Activated CD4-positive, alpha-beta T cell treated with anti-CD3 and anti-CD28 coated beads, Interleukin-2, amount 50 U/mL, for 4 hours (primary cell): Measurements from ENCODE around the gene REV3L.
"Not testable (repeated sequence)": the region's sequence is repeated elsewhere in the genome, so short reads cannot be mapped to it uniquely, and the experiment has no call there.

Experiments
- DNase-seq, 2 experiments: peaks; one replicate each; pipeline ENCODE4 v3.0.0-alpha.2; 2020

The REV3L gene

DNA sequence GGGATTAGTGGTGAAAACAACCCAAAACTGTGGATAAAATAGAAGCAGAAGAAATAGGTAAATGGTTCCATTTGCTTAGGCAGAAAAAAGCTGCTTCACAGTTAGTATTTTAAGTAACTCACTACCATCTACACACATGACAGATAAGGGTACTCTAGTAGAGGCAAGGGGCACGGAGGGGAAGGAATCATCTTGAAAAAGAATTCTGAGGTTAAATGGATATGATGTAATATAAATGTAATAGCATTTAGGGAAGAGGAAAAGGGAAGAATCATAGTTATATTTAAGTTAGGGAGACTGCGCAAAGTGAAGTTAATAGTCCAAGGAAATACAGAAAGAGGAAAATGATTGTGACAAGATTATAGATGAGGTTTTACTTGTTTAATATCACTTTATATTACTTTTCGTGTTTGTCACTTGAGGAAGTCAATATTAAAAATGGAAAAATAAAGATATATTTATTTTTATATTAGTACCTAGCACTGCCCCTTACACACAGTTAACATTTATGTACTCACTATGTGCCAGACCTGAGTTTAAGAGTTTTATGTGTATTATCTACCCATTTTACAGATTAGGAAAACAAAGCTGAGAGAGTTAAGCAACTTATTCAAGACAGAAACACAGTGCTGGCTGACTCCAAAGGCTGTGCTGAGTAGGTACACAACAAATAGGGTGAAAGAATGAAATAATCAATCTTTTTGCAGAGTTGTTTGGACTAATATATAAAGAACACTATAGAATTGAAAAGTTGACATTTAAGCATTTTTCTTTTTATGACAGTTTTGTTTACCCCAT is 128.1 kb downstream of the REV3L start:
- DNase-seq = no peak

DNA sequence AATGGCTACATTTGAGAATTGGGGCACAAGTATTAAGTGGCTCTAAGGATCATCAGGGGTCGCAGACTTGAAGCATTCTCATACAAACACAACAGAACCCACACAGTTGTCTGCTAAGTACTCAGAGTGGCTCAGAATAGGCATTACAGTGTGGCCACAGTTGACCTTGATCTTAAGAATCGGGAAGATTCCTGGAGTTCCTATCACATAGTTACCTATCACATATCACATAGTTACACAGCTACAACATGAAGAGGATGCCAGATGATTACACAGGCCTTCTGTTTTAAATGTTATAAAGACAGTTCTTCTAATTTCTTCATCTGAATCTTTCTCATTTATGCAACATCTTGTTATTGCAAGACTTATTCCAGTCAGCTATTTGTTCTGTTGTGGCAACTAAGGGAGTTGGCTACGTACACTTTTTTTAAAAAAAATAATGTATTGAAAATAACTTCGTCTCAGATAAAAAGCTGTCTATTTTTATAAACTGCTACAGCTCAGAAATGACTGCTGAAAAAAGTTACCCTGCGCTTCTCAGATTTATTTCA is 129.0 kb downstream of the REV3L start:
- no peak for DNase-seq

DNA sequence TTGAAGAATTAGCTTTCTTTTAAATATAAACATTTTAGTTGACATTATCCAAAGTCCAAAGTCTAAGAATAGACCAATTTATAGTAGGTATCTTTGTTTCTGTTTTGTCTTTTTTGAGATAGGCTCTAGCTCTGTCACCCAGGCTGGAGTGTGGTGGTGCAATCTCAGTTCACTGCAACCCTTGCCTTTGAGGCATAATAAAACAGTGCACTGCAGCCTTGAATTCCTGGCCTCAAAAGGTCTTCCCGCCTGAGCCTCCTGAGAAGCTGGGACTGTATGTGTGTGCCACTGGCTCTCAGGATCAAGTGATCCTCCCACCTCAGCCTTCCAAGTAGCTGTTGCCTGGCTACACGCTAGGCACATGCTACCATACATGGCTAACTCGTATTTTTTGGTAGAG is 135.4 kb downstream of the REV3L start:
- DNase-seq = no peak

DNA sequence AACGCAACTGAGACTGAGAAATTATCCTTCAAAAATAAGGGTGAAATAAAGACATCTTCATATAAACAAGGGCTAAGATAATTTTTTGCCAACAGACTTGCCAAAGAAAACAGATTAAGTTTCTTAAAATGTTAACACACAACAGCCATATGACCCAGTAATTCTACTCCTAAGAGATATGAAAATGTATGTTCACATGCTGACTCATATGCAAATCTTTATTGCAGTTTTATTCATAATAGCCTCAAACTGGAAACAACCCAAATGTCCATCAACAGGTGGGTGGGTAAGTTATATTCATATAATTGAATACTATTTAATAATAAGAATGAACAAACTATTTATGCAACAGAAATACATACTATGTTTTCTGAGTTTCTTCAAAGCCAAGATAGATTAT is 140.1 kb downstream of the REV3L start:
- no peak for DNase-seq

DNA sequence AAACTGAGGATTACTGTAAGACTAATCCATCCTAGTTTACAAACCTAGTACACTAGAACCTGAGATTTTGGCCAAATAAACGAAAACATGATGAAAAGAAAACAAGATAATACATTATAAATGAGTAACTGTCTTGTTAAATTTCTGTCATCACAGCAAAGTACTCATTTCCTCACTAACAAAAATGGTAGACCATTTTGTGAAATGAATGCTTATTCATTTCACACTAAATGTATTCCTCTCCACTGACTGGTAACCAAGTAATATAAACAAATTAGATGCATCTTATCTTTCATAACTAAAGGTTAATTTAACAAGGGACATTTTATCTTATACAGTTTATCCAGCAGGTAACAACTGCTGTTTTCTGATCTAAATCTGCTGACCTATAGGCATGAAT is 143.7 kb downstream of the REV3L start:
- no peak for DNase-seq

DNA sequence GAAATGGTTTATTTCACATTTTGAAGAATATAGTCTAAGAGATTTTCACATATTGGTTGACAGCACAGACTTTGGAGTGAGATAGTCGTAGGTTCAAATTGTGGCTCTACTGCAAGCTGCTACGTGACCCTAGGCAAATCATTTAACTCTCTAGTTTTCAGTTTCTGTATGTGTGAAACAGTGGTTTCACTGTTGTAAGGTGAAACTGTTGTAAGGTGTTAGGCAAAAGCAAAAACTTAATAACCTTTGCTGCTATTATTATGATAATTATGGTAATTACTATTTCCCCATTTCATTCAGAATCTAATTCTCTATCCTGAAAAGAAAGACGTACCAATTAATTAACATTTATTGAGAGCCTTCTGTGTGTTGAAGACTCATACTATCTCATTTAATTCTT is 144.2 kb downstream of the REV3L start:
- no peak for DNase-seq

DNA sequence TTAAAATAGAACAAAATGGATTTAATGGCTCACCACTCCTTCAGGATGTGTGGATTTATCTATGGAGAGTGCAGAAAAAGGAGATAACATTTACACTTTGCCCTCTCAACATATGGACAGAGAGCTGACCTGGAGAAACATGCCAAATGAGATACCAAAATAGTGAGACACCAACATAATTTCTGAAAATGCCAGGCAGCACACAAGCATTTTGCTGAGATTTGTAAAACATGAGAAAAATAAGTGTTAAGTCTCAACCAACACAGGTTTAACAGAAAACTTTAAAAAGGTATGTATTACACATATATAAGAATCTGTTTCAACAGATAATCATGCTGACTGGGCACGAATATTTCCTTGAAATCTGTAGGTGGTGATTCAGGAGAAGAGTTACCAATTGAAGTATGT is 145.2 kb downstream of the REV3L start:
- DNase-seq = no peak

DNA sequence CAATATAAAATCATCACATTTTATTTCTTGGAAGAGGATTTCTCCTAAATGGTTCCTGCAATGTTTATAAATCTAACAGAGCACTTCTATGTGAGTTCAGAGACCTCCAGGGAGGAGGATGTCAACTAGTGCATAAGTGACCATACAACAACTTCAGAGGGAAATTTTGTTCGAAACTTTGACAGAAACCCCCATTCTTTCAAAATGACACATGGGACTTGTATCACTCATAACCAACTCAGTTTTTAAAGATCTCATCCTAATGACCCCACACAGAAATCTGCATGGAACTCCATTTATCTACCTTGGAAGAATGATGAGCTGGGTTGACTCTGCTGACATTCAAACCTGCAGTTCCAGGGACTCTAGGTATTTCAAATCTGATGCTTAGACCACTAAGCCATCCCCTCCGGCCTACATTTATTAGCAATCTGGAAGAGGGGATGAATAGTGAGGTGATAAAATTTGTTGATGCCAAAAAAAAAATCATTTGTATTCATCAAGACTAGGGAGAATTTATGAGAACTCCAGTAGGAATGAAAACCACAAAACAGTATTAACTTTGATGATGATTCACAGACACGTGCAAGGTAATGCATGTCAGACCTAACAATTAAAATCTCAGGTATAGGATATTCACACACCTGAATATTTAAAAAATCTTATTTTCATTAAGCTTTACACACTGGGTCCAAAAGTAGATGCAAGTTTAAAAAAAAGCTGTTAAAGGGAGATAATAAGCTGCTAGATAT is 153.0 kb downstream of the REV3L start:
- DNase-seq = no peak

DNA sequence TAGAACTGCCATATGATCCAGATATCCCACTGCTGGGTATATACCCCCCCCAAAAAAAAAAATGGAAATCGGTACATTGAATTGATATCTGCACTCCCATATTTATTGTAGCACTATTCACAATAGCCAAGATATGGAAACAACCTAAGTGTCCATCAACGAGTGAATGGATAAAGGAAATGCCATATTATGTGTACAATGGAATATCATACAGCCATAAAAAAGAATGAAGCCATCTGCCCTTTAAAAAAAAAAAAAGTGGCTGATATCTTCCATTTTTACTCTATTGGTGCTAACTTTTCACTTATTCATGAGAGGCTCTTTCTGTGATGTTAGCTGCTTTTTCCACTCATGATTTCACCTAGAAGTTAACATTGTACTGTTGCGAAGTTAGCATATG is 156.5 kb downstream of the REV3L start:
- DNase-seq = no peak

DNA sequence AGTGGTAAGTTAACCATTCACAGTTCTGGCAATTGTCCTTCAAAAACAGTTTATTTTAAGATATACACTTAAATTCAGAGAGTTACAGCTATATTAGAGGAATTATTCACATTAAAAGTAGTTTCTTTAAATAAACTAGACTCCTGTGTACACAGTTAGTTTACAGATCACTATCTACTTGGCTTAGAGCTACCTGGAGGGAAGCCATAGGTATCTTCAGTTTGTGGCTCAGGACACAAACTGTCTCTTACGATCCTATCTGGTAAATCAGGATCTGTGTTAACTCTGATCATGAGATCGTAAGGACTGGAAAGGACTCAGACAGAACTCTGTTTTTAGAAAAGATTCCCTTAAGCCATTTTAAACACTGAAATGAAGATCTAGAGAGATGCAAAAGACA is 160.9 kb downstream of the REV3L start:
- no peak for DNase-seq

DNA sequence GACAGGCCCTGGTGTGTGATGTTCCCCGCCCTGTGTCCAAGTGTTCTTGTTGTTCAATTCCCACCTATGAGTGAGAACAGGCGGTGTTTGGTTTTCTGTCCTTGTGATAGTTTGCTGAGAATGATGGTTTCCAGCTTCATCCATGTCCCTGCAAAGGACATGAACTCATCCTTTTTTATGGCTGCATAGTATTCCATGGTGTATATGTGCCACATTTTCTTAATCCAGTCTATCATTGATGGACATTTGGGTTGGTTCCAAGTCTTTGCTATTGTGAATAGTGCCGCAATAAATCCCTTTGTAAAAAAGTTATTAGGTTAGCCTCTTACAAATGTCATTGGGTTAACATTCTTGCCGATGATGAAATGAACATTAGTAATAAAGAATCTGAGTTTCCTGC is 175.1 kb downstream of the REV3L start:
- not testable (repeated sequence) for DNase-seq

DNA sequence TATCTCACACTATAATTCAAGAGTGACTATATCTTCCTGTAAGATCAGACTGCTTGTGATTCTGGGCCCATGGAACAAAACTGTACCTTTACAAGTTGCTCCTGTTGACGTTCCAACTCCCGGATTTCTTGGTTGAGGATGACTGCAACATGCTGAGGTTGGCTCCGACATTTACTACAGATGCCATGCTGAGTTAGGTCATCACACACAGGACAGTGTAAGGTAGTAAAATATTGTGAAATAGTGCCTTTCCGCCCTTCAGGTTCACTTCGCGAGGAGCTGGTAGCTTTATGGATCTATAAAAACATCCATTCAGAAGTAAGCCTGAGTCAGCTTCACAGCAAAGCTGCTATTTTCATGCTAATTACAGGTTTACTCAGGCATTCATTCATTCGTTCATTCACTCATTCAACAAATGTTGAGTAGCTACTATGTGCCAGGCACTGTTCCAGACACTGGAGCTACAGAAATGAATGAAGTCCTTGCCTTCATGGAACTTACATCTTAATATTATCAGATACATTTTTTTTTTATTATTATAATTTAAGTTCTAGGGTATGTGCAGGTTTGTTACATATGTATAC is 175.7 kb downstream of the REV3L start:
- DNase-seq = no peak

DNA sequence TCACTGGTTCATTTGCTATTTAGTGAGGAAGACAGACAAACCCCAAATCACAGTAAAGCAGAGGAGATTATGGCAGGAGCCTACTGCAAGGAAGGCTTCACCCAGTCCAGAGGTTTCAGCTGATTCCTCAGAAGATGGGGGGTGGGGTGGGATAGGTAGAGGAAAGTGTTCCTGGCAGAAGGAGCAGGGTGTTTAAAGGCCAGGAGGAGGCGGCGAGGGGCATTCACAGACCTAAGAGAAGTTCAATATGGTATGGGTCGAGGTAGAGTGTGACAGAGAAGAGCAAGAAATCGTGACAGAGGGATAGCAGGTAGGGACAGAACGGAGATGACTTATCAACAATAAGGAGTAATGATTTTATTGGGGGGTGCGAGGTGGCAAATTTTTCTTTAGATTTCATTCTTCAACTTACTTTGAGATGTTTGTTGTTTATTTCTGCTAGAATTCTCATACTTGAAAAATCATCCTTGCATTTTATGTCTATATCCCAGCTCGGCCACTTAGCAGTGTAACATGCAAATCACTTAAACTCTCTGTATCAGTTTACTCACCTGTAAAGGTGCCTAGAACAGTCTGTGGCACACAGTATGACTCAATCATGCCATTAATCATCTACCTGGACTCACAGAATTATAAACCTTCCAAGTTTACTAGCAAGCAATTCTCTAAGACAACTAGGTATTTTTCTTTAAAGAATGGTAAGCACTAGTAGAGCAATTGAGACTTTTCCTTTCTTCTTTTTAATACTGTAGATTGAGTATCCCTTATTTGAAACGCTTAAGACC is 176.7 kb downstream of the REV3L start:
- DNase-seq = no peak

DNA sequence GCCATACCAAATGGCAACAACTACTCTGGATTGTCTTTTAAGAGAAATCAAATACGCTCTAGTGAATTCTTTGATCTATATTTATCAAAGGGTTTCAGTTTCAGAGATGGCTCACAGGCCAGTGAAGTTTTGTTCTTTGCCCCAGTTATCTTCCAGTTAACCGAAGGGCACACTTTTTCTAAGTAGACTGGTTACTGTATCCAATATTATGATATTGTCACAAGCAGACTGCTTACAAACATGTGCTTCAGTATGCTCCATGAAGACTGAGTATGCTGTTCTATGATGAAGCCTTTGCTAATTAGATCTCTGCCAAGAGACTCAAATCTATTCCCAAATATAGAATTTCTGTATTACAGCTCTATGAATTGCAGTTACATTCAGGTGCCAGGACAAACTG is 181.1 kb downstream of the REV3L start:
- DNase-seq = no peak

DNA sequence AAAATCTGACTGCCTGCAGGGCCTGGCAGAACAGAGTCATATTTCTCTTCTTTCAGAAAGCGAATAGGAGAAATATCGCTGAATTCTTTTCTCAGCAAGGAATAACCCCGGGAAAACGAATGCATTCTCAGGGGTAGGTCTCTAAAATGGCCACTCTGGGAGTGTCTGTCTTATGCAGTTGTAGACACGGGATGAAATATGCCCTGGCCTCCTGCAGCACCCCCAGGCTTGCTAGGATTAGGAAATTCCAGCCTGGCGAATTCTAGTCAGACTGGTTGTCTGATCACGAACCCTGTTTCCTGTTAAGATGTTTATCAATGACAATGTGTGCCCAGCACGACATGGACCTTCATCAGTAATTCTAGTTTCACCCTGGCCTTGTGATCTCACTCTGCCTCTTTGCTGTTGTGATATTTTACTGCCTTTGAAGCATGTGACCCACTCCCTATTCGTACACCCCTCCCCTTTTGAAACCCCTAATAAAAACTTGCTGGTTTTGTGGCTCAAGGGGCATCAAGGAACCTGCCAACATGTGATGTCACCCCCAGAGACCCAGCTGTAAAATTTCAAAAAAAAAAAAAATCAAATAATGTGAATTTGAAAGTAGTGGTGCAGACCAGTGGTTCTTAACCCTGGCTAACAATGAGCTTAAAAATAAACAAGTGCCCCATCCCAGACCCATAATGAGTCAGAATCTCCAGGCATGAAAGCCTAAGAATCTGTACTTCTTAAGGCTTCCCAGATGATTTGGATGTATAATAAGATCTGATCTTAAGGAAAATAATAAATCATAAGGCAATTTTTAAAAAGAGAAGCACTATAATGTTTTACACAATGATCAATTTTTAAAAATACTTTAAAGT is 181.8 kb downstream of the REV3L start:
- DNase-seq = not testable (repeated sequence)

DNA sequence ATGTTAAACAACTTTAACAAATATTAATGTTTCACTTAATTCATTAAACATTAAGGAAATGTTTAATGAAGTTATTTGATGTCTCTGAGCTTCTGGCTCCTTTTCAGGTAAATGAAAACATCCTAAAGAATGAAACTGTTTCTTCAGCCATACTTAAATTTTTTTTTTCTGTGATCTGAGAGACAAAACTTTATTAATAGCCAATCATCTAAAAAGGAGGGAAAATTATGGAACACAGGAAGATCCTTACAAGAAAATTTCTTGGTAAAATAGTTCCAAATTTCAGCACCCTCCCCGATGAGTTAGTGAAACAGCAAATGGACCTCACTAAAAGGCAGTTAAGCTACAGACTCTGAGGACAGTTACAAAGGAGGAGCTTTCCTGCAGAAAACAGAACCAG is 185.2 kb downstream of the REV3L start:
- DNase-seq = no peak

DNA sequence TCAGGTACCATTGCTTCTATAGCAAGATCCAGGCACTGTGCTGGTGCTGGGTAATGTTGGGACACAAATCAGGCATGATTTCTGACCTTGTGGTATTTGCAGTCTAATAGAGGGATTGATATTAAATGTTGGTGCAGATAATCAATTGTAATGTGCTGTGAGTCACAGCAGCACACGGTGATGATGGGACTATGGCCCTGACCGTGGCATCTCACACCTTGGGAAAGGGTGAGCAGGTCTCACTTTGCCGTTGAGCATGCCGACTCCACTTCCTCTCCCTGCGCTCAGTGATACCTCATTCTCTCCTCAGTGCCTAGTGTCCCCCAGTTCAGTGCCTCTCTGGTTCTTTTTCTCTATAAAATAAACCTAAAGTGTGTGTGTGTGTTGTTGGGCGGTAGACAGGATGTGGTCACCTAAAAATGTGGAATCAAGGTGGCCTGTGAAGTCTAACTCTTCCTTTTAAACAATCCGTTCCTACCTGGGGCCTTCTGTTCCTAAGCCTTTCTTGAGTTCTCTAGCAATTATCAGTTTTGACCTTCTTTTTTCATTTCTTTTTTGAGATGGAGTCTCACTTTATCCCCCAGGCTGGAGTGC is 188.5 kb downstream of the REV3L start:
- no peak for DNase-seq

DNA sequence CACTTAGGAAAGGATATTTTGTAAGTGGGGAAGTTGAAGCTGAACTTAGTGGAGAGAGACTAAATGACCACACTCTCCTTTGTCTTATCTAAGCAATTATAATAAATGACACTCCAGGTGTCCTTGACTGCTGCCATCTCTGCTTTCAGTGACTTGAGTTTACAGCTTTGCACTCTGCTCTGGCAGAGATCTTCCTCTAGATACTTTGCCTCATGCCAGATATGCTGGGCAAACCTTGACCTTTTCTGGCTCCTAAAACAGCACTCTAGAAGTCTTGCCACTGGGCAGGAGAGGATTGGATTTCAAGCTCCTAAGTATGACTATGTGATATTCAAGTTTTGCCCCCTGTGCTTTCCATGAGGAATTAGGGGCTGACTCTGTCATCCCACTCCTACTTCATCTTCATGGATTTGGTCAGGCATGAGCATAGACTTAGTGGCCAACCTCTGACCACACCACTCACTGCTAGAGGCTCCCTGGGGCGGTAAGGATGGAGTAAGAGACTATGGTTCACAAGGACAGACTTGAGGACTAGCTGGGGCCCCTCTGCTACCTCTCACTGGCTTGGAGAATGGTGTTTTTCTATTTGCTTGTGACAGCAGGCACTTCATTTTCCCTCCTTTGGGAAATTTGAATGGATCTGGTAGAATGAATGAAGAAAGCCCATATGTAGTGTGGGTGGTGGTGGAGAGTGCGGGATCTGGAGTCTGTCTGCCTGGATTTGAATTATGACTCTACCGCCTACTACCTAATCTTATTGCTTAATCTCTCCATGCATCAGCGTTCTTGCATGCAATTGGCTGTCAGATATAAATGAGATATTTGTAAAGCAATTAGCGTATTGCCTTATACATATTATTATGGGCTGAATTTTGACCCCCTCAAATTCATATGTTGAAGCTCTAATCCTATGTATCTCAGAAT is 191.4 kb downstream of the REV3L start:
- DNase-seq = no peak

DNA sequence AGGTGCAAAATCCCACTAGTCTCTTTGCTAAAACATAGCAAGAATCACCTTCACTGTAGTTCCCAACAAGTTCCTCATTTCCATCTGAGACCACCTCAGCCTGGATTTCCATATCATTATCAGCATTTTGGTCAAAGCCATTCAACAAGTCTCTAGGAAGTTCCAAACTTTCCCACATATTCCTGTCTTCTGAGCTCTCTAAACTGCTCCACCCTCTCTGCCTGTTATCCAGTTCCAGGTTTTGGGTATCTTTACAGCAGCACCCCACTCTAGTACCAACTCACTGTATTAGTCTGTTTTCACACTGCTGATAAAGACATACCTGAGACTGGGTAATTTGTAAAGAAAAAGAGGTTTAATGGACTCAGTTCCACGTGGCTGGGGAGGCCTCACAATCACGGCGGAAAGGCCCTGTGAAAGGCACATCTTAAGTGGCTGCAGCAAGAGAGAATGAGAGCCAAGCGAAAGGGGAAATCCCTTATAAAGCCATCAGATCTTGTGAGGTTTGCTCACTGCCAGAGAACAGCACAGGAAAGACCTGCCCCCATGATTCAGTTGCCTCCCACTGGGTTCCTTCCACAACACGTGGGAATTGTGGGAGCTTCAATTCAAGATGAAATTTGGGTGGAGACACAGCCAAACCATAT is 192.2 kb downstream of the REV3L start:
- DNase-seq = not testable (repeated sequence)

DNA sequence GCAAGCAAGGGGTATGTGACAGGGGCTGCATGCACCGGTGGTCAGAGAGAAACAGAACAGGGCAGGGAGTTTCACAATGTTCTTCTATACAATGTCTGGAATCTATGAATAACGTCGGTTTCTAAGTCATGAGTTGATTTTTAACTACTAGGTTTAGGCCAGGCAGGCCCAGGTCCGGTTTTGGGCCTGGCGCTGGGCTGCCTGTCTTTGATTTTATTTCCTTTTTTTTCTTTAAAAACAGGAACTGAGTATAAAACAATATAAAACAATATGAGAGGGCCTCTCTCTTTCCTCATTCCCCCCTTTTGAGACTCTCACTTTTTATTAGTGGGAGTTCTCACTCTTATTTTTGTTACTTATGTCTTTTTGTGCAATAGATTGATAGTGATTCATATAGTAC is 198.7 kb downstream of the REV3L start:
- not testable (repeated sequence) for DNase-seq
